Thyroid gland (tissue), 4 donors: ENCODE data around the gene AMIGO3.

Experiments
- POLR2A ChIP-seq, 2 donors: fragments of 450-650 bp; IDR thresholded peaks; one replicate each; pipeline ENCODE4 v1.6.1; 2017; ENCODE audit warnings: antibody characterized with exemption in 2 of 2, mild to moderate bottlenecking in 2 of 2, moderate library complexity in 1 of 2
- TF ChIP-seq, protein P1 (sequence below), 6 experiments: fragments of 200-600 bp in 3 of 6; fragments of 450-650 bp in 3 of 6; sonication (generic) in 3 of 6; IDR thresholded peaks; one replicate each; pipeline ENCODE4 v1.5.1; 2016 to 2019; ENCODE audit warnings: antibody characterized with exemption in 6 of 6, mild to moderate bottlenecking in 2 of 6, inconsistent platforms in 1 of 6, moderate library complexity in 1 of 6

DNA sequence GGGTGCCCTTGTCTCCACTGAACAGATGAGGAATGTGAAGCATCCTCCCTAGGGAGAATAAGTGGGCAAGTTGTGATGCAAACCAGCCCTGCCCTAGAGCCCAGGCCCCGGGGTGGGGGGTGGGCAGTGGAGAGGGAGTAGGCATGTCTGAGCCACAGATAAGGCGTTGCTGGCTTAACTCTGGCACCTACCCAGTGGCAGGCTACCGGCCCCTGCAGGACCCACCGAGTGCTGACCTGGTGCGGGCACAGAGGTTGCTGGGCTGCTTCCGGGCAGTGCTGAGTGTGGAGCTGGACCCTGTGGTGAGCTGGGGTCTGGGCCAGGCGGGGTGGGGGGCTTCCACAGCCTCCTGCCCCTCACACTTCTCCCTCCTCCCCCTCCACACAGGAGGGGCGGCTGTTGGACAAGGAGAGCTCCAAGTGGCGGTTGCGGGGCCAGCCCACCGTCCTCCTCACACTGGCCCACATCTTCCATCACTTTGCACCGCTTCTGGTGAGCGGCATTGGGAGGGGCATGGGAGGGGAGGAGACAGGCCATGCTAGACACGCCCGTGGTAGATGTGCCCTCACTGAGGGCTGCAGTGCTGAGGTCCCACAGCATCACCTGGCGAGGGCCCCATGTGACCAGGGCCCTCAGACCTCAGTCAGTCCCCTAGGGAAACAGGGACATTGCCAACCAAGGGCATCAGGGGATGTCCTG, 20.1 kb downstream of the AMIGO3 start:
- TF ChIP-seq, protein P1, sequence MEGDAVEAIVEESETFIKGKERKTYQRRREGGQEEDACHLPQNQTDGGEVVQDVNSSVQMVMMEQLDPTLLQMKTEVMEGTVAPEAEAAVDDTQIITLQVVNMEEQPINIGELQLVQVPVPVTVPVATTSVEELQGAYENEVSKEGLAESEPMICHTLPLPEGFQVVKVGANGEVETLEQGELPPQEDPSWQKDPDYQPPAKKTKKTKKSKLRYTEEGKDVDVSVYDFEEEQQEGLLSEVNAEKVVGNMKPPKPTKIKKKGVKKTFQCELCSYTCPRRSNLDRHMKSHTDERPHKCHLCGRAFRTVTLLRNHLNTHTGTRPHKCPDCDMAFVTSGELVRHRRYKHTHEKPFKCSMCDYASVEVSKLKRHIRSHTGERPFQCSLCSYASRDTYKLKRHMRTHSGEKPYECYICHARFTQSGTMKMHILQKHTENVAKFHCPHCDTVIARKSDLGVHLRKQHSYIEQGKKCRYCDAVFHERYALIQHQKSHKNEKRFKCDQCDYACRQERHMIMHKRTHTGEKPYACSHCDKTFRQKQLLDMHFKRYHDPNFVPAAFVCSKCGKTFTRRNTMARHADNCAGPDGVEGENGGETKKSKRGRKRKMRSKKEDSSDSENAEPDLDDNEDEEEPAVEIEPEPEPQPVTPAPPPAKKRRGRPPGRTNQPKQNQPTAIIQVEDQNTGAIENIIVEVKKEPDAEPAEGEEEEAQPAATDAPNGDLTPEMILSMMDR (IDR thresholded peaks at IDR 0.05): no peak
- TF ChIP-seq POLR2A (IDR thresholded peaks at IDR 0.05): no peak
